H54 (cell line): ENCODE measurements around the gene ANKRD17.
"Not testable (repeated sequence)": the region's sequence is repeated elsewhere in the genome, so short reads cannot be mapped to it uniquely, and the experiment has no call there.

Experiments used
- DNase-seq: peaks from one replicate; pipeline ENCODE4 v3.0.0; 2011; ENCODE audit warnings: low spot score, mixed read lengths; ENCODE audit not compliant: insufficient read length
- FAIRE-seq: peaks from 3 replicates; lab custom pipeline; 2011; peaks lifted over from hg19 to GRCh38; lab: Jason Lieb, UNC
- POLR2A ChIP-seq: IDR thresholded peaks from 2 replicates; pipeline ENCODE4 v1.6.1; 2011; ENCODE audit warnings: low read depth, mild to moderate bottlenecking, low read length

Gene ANKRD17

GRCh38 chr4:73258686-73259570 lies at the start of gene ANKRD17:
Gene ANKRD17 (minus strand): TSS chr4:73258798. CDS start chr4:73258668, 130 bp downstream.
- FAIRE-seq (no peak), DNase-seq (peak; percentile 57)
- peak; percentile 68 for TF ChIP-seq POLR2A

GRCh38 chr4:73308286-73308685 lies 49.7 kb upstream of the ANKRD17 start:
- TF ChIP-seq POLR2A: no peak
- DNase-seq: no peak
- peak; percentile 33 for FAIRE-seq

- FAIRE-seq (no peak), DNase-seq (no peak)
- no peak for TF ChIP-seq POLR2A
These were observed 45.1 kb upstream of the ANKRD17 start for GRCh38 chr4:73303711-73304110.

GRCh38 chr4:73299548-73300280 lies 41.1 kb upstream of the ANKRD17 start:
- FAIRE-seq: no peak
- no peak for TF ChIP-seq POLR2A
- DNase-seq: no peak

DNA sequence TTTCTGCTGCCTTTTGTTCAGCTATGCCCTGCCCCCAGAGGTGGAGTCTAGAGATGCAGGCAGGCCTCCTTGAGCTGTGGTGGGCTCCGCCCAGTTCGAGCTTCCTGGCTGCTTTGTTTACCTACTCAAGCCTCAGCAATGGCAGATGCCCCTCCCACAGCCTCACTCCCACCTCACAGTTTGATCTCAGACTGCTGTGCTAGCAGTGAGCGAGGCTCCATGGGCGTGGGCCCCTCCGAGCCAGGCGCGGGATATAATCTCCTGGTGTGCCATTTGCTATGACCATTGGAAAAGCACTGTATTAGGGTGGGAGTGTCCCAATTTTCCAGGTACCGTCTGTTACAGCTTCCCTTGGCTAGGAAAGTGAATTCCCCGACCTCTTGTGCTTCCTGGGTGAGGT lies 34.1 kb upstream of the ANKRD17 start:
- FAIRE-seq: not testable (repeated sequence)

GRCh38 chr4:73281982-73282381 lies 23.4 kb upstream of the ANKRD17 start:
- DNase-seq (no peak), FAIRE-seq (no peak)
- no peak for TF ChIP-seq POLR2A

More for the DNA sequence above, 34.1 kb upstream of the ANKRD17 start:
- not testable (repeated sequence) for DNase-seq

GRCh38 chr4:73281396-73281795 lies 22.8 kb upstream of the ANKRD17 start:
- TF ChIP-seq POLR2A: no peak
- DNase-seq (no peak), FAIRE-seq (no peak)

DNA sequence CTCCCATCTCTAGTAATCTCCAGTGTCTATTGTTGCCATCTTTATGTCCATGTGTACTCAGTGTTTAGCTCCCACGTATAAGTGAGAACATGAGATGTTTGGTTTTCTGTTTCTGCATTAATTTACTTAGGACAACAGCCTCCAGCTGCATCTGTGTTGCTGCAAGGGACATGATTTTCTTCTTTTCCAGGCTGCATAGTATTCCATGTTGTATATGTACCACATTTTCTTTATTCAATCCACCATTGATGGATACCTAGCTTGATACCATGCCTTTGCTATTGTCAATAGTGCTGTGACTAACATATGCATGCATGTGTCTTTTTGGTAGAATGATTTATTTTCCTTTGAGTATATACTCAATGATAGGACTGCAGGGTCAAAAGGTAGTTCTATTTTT lies 18.6 kb upstream of the ANKRD17 start:
- TF ChIP-seq POLR2A: no peak
- DNase-seq: no peak
- FAIRE-seq: no peak

DNA sequence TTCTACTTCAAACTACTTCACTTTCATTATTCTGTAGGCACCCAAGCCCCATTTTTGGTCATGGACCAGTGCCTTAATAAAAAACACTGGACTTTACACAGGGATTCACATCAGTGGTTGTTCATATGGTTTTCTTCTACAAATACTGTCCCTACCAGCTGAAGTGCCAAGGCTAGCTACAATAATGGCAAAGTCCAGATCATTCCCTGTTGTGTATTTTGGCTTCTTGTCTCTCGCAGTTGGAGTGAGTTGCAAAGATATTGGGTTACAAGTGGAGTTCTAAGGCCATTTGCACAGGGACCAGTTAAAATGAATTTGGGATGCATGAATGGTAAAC lies 16.7 kb upstream of the ANKRD17 start:
- FAIRE-seq (no peak), DNase-seq (no peak)
- no peak for TF ChIP-seq POLR2A

DNA sequence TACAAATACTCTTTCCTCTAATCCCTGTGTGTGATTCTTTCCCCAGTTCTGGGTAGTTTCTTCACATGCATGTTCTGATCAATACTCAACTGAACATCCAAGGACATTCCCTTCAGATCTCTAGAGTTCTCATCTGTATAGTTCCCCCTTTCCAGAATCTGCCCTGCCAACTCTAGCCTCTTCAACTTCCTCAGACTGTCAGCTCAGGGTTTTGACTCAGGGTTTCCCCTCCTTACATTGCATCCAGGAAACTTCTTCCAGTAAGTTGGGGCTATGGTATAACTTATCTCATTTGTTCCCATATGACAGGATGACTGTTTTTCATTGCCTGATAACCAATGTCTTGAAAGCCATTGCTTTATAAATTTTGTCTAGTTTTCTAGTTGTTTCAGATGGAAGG lies 14.2 kb upstream of the ANKRD17 start:
- DNase-seq: no peak
- no peak for TF ChIP-seq POLR2A
- no peak for FAIRE-seq

GRCh38 chr4:73267050-73267449 lies 8.5 kb upstream of the ANKRD17 start:
- no peak for FAIRE-seq
- no peak for TF ChIP-seq POLR2A
- DNase-seq: no peak

- no peak for DNase-seq
- TF ChIP-seq POLR2A: no peak
- FAIRE-seq: no peak
These were observed 1.0 kb upstream of the ANKRD17 start for GRCh38 chr4:73259571-73260090.

DNA sequence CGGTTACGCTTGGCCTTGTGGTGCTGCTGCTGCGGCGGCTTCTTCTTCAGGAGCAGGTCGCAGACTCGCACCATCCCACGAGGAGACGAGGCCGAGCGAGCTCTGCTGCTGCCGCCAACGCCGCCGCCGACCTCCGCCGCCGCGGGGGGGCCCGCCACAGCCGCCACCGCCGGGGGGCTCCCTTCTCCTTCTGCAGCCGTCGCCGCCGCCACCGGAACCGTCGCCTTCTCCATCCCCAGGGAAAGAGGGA lies 237 bp downstream of the ANKRD17 start:
- FAIRE-seq: no peak
- no peak for DNase-seq

GRCh38 chr4:73257651-73258435 lies 755 bp downstream of the ANKRD17 start:
- TF ChIP-seq POLR2A: no peak
- no peak for DNase-seq
- no peak for FAIRE-seq

More for the DNA sequence above, 237 bp downstream of the ANKRD17 start:
- TF ChIP-seq POLR2A: no peak
